Activated T-cell treated with anti-CD3 and anti-CD28 coated beads for 1 hour (primary cell): Measurements from ENCODE around the gene VAPB.

ENCODE experiments used
- DNase-seq: peaks from one replicate; pipeline ENCODE4 v3.0.0-alpha.2; 2020; ENCODE audit warnings: low read depth

The VAPB gene

DNA sequence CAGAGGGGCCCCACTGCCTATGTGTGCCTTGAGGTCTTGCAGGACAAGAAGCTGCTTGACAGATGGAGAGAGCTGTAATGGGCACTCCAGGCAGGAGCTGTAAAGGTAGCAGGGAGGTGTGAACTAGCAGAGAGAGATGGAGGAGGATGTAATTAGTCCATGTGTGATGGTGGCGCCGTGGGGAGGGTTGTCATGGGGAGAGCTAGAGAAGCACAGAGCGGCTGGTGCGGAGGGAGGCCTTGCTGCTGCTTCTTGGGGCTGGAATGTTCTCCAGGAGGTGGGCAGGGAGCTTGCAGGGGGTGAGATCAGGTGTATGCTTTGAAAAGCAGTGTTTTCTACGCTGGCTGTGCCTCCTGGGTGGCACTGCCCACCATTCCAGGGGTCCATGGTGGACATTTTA, 94.0 kb downstream of the VAPB start:
- no peak for DNase-seq

GRCh38 chr20:58483470-58483869, 94.4 kb downstream of the VAPB start:
- no peak for DNase-seq

DNA sequence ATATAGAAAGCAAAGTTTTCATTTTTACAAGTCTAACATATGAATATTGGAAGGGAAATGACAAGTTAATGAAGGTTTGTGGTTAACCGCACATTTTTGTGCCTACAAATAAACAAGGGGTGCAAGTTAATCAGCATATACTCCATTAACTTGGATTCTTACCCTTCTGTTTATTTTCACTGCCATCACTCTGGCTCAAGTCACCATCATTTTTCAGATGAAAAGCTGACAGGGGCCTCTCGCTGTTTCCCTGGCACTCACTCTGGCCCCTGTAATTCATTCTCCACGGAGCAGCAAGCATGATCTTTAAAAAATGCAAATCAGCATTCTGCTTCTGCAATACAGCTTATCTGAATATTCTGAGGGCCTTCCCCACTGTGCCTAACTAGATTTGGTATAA, 96.4 kb downstream of the VAPB start:
- DNase-seq = no peak

DNA sequence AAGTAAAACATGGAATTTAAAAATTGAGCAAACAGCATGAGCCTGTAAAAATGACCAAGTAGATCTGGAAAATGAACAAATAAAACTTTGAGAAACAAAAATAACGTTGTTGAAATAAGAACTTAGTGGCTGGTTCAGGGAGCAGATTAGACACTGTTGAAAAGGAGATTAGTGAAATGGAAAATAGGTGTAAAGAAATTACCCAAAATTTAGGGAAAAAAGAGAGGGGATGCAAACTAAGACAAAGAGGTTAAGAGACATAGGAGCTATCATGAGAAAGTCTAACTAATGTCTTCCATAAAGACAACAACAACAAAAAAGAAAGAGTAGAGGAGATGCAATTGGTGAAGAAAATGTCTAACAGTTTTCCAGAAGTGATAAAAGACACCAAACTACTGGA, 97.2 kb downstream of the VAPB start:
- no peak for DNase-seq

DNA sequence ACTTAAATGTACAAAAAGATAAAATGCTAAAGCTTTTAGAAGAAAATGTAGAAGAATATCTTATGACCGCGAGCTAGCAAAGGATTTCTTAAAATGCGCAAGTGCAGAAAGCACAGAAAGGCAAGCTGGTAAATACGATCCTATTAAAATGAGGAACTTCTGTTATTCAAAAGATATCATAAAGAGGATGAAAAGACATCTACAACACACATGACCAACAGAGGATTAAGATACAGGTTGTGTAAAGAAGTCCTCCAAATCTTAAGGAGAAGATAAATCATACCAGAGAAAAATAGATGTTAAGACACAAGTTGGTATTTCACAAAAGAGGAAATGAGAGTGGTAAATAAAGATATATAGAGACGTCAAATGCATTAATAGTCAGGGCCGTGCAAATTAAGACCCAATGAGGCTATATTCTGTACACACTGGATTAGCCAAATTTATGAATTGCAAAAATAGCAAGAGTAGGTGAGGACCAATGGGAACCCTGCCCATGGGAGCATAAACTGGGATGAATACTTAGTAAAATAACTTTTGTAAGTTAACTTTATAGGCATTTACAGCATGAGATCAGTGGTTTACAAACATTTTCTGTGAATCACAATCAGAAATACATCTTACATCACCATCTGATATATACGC, 103.2 kb downstream of the VAPB start:
- no peak for DNase-seq

- no peak for DNase-seq
Observed at GRCh38 chr20:58492795-58493524, 103.9 kb downstream of the VAPB start.

GRCh38 chr20:58494923-58495622, 106.0 kb downstream of the VAPB start:
- no peak for DNase-seq

GRCh38 chr20:58495623-58496428, 106.8 kb downstream of the VAPB start:
- no peak for DNase-seq

- no peak for DNase-seq
Observed at GRCh38 chr20:58496429-58496769, 107.4 kb downstream of the VAPB start.

DNA sequence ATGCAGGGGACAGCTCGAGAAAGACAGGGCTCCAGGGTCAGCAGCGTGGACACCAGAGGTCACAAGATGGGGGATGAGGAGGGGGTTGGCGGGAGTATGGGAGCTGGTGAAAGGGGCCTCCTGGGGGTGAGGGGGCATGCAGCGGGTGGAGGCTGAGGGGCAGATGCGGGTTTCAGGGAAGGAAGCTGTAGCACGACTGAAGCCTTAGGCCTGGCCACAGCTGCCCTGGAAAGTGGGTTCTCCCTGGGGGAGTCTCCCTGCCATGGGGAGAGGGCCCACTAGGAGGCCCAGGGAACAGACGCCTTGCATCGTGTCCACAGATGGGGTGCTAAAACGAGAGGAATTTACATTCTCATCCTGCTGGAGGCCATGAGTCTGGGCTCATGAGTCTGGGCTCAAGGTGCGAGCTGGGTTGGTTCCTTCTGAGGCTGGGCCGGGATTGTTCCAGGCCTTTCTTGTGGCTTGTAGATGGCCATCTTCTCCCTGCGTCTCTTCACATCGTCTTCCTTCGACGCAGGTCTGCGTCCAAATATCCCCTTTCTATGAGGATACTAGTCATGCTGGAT, 108.1 kb downstream of the VAPB start:
- DNase-seq = no peak

- DNase-seq = no peak
Observed at GRCh38 chr20:58497724-58498469, 108.9 kb downstream of the VAPB start.

DNA sequence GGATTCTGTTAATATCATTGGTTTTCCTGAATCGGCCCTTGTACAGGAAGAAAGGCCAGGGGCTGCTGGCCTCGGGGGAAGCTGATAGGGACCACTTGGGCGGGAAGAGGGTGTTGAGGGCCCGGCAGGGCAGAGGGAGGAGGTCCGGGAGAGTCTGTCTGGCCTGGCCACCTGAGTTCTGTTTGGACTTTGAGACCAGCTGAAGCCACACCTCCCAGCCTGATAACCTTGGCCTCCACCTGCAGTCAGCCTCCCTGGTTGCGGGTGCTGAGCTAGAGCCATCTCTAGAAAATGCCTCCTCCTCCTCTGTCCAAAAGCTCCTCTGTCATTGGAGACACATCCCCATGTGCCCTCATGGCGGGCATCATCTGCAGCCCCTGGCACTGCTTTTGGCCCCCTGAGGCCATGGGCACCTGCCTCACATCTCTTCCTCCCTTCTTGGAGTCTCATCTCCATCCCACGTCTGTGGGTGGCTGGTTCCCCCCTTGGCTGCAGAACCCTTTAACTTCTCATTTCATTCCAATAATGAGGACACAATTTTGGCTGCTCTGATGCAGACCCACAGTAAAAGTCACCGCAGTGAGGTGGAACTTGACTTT, 109.5 kb downstream of the VAPB start:
- no peak for DNase-seq

GRCh38 chr20:58500256-58500655, 111.2 kb downstream of the VAPB start:
- no peak for DNase-seq
